Measurements from ENCODE around the gene CCDC178. TPM values are rescaled to one million over a fixed set of nuclear protein-coding genes. Genes with fewer than 3 reads are reported as not detected.

Gene CCDC178
- total RNA-seq, 4 donors from 2014 or later: not detected

GRCh38 chr18:32937597-32937996 is 502.9 kb downstream of the CCDC178 start:
- DNase-seq: no peak
- H3K27me3 ChIP-seq: no peaks in the 10 kb centered on the region
- no peak overlapping the region for H3K4me3 ChIP-seq
- H3K4me1 ChIP-seq: no peaks in the 10 kb centered on the region
- H3K36me3 ChIP-seq: no peaks in the 10 kb centered on the region
- H3K9me3 ChIP-seq: no peaks in the 10 kb centered on the region
- no peak overlapping the region for H3K27ac ChIP-seq
- TF ChIP-seq CTCF (IDR thresholded peaks at IDR 0.05): no peak
- TF ChIP-seq POLR2A (IDR thresholded peaks at IDR 0.05): no peak

- Histone ChIP-seq H3K9me3 (no peaks in the 10 kb centered on the region), H3K36me3 (no peaks in the 10 kb centered on the region), H3K27me3 (no peaks in the 10 kb centered on the region), H3K4me1 (no peaks in the 10 kb centered on the region), H3K27ac (no peak overlapping the region), H3K4me3 (no peak overlapping the region)
- no peak for DNase-seq
- TF ChIP-seq CTCF (IDR thresholded peaks at IDR 0.05) (no peak), POLR2A (IDR thresholded peaks at IDR 0.05) (no peak)
These were observed 503.5 kb downstream of the CCDC178 start for GRCh38 chr18:32937066-32937465.

- H3K27ac ChIP-seq: no peak overlapping the region
- H3K36me3 ChIP-seq: no peaks in the 10 kb centered on the region
- no peak for TF ChIP-seq POLR2A (IDR thresholded peaks at IDR 0.05)
- TF ChIP-seq CTCF (IDR thresholded peaks at IDR 0.05): no peak
- H3K4me3 ChIP-seq: no peak overlapping the region
- no peak for DNase-seq
- no peaks in the 10 kb centered on the region for H3K4me1 ChIP-seq
- H3K27me3 ChIP-seq: no peaks in the 10 kb centered on the region
- no peaks in the 10 kb centered on the region for H3K9me3 ChIP-seq
These were observed 506.3 kb downstream of the CCDC178 start for GRCh38 chr18:32934201-32934600.

GRCh38 chr18:32930695-32931301 is 509.7 kb downstream of the CCDC178 start:
- Histone ChIP-seq H3K9me3 (no peaks in the 10 kb centered on the region), H3K4me1 (no peaks in the 10 kb centered on the region), H3K36me3 (no peaks in the 10 kb centered on the region), H3K27ac (no peak overlapping the region), H3K4me3 (no peak overlapping the region), H3K27me3 (no peaks in the 10 kb centered on the region)
- TF ChIP-seq CTCF (IDR thresholded peaks at IDR 0.05) (peak; percentile 30 to 59 (median 51)), POLR2A (IDR thresholded peaks at IDR 0.05) (no peak)
- no peak for DNase-seq

- Histone ChIP-seq H3K27ac (no peak overlapping the region), H3K4me3 (no peak overlapping the region), H3K4me1 (no peaks in the 10 kb centered on the region), H3K27me3 (no peaks in the 10 kb centered on the region), H3K9me3 (no peaks in the 10 kb centered on the region), H3K36me3 (no peaks in the 10 kb centered on the region)
- no peak for DNase-seq
- TF ChIP-seq POLR2A (IDR thresholded peaks at IDR 0.05): no peak
- no peak for TF ChIP-seq CTCF (IDR thresholded peaks at IDR 0.05)
These were observed 511.3 kb downstream of the CCDC178 start for GRCh38 chr18:32929213-32929612.

GRCh38 chr18:32922951-32923430 is 517.5 kb downstream of the CCDC178 start:
- H3K27ac ChIP-seq: no peak overlapping the region
- no peaks in the 10 kb centered on the region for H3K36me3 ChIP-seq
- no peak overlapping the region for H3K4me3 ChIP-seq
- no peaks in the 10 kb centered on the region for H3K4me1 ChIP-seq
- TF ChIP-seq CTCF (IDR thresholded peaks at IDR 0.05): no peak
- no peak for TF ChIP-seq POLR2A (IDR thresholded peaks at IDR 0.05)
- no peaks in the 10 kb centered on the region for H3K27me3 ChIP-seq
- DNase-seq: no peak
- H3K9me3 ChIP-seq: no peaks in the 10 kb centered on the region
